Measurements from ENCODE around the gene PTRH1. TPM values are rescaled to one million over a fixed set of nuclear protein-coding genes. Genes with fewer than 3 reads are reported as not detected.

PTRH1 gene
- total and polyA plus RNA-seq, 10 of the 15 experiments (the other 5 are each of a cell fraction or from before 2014, with no cell fraction given) = 0.69 to 38.4 (median 10.2) TPM

DNA sequence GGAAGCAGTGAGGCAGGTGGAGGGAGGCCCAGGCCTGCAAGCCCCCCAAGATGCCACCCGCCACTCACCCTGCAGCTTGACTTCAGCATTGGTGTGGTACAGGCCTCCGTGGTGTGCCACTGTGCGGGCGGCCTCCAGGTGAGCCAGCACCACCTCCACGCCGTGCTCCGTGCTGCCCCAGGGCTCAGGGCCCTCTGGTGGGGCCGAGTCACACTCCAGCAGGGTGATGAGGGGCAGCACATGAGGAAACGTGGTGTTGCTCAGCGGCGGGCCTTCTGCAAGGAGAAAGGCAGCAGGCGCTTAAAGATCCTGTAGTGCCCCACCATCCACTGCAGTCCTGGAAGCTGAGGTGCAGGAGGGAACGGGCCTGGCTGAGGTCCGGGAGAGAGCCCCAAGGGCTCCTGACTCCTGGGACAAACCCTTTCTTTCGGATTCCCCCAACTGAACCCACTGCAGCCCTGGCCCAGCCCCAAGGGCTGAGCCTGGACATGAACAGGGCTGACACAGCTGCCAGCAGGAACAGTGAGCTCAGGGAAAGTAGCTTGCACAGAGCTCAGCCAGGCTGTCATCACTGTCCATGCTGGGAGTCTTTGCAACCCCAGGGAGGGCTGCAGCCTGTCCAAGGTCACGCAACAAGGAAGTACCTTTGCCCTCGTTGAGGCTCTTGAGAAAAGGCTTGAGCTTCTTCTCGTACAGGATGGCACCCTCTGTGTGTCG, 24.3 kb upstream of the PTRH1 start:
- no peak for FAIRE-seq
- RAD21 ChIA-PET (ENCODE audit: unreplicated experiment) = interaction anchor here (0.6 kb wide), 1 partner anchor 184 kb away, joined by 3 read pairs; no protein-coding TSS in a partner anchor
- no peak for DNase-seq (ENCODE audit: low read depth, low spot score)
- in situ Hi-C loops (cut with MboI) = loop anchor here (5.0 kb wide), 1 partner anchor 173 kb away; no protein-coding TSS in a partner anchor
- no peak overlapping the region for H3K27ac ChIP-seq (ENCODE audit: control insufficient read depth, insufficient read depth)
- intact Hi-C loops (cut with micrococcal nuclease; ENCODE audit: unreplicated experiment) = no loop called here
- H3K4me3 ChIP-seq = no peak overlapping the region
- H3K36me3 ChIP-seq (ENCODE audit: control insufficient read depth in 2 of 2, insufficient read depth in 2 of 2, low read length in 1 of 2) = peaks cover 9% of the 10 kb centered on the region in 2 experiments; a peak in 3 of 4 replicates
- POLR2A ChIA-PET = no interaction called here
- H3K9ac ChIP-seq (ENCODE audit: control insufficient read depth, insufficient read depth, low read length) = no peak overlapping the region
- no peak overlapping the region for H2AFZ ChIP-seq (ENCODE audit: control insufficient read depth, low read depth, low read length)
- CTCF ChIA-PET = interaction anchor here (0.8 to 1.3 kb wide), 2 partner anchors 31 to 130 kb away, joined by 3 read pairs; no protein-coding TSS in a partner anchor
- no peaks in the 10 kb centered on the region for H3K79me2 ChIP-seq (ENCODE audit: control insufficient read depth, insufficient read depth, low read length)
- H4K20me1 ChIP-seq (ENCODE audit: control insufficient read depth, insufficient read depth) = no peaks in the 10 kb centered on the region
- no peaks in the 10 kb centered on the region for H3K4me1 ChIP-seq (ENCODE audit: control insufficient read depth, insufficient read depth, low read length)
- SMC1A ChIA-PET (ENCODE audit: uncharacterized antibody, unreplicated experiment) = interaction anchor here (0.9 kb wide), 1 partner anchor 45 kb away, joined by 4 read pairs; the partner anchor contains the start of gene CDK9
- 96% methylated on average over 19 of the region's 19 CpGs for WGBS (ENCODE audit: insufficient coverage, insufficient replicate concordance, low lambda C conversion rate, missing lambda C conversion rate)
- BruUV-seq (replicated peaks) = no TSS peak
- H3K4me2 ChIP-seq (ENCODE audit: control insufficient read depth, insufficient read depth) = no peak overlapping the region
- no peaks in the 10 kb centered on the region for H3K27me3 ChIP-seq (replicated peaks in 1 of 2; ENCODE audit: control insufficient read depth in 2 of 2, insufficient read depth in 2 of 2, low read length in 1 of 2)
- no peaks in the 10 kb centered on the region for H3K9me3 ChIP-seq (replicated peaks; ENCODE audit: control insufficient read depth, insufficient read depth, low read length)
- no peak for ATAC-seq
- TF ChIP-seq, protein P1, sequence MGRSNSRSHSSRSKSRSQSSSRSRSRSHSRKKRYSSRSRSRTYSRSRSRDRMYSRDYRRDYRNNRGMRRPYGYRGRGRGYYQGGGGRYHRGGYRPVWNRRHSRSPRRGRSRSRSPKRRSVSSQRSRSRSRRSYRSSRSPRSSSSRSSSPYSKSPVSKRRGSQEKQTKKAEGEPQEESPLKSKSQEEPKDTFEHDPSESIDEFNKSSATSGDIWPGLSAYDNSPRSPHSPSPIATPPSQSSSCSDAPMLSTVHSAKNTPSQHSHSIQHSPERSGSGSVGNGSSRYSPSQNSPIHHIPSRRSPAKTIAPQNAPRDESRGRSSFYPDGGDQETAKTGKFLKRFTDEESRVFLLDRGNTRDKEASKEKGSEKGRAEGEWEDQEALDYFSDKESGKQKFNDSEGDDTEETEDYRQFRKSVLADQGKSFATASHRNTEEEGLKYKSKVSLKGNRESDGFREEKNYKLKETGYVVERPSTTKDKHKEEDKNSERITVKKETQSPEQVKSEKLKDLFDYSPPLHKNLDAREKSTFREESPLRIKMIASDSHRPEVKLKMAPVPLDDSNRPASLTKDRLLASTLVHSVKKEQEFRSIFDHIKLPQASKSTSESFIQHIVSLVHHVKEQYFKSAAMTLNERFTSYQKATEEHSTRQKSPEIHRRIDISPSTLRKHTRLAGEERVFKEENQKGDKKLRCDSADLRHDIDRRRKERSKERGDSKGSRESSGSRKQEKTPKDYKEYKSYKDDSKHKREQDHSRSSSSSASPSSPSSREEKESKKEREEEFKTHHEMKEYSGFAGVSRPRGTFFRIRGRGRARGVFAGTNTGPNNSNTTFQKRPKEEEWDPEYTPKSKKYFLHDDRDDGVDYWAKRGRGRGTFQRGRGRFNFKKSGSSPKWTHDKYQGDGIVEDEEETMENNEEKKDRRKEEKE (IDR thresholded peaks at IDR 0.05) = no peak
- no peak for TF ChIP-seq FOS (IDR thresholded peaks at IDR 0.05; ENCODE audit: borderline replicate concordance, extremely low read depth, insufficient read length)
- no peak for TF ChIP-seq SUZ12 (IDR thresholded peaks at IDR 0.05; ENCODE audit: unreplicated experiment)
- TF ChIP-seq NR2C2 (IDR thresholded peaks at IDR 0.05; ENCODE audit: borderline replicate concordance, control insufficient read depth, insufficient read length, low read depth) = no peak
- TF ChIP-seq ZNF274 (IDR thresholded peaks at IDR 0.05; ENCODE audit: insufficient read depth, insufficient read length) = no peak
- TF ChIP-seq MEF2A (IDR thresholded peaks at IDR 0.05; ENCODE audit: insufficient read depth, low read depth, low read length) = no peak
- TF ChIP-seq, protein P2, sequence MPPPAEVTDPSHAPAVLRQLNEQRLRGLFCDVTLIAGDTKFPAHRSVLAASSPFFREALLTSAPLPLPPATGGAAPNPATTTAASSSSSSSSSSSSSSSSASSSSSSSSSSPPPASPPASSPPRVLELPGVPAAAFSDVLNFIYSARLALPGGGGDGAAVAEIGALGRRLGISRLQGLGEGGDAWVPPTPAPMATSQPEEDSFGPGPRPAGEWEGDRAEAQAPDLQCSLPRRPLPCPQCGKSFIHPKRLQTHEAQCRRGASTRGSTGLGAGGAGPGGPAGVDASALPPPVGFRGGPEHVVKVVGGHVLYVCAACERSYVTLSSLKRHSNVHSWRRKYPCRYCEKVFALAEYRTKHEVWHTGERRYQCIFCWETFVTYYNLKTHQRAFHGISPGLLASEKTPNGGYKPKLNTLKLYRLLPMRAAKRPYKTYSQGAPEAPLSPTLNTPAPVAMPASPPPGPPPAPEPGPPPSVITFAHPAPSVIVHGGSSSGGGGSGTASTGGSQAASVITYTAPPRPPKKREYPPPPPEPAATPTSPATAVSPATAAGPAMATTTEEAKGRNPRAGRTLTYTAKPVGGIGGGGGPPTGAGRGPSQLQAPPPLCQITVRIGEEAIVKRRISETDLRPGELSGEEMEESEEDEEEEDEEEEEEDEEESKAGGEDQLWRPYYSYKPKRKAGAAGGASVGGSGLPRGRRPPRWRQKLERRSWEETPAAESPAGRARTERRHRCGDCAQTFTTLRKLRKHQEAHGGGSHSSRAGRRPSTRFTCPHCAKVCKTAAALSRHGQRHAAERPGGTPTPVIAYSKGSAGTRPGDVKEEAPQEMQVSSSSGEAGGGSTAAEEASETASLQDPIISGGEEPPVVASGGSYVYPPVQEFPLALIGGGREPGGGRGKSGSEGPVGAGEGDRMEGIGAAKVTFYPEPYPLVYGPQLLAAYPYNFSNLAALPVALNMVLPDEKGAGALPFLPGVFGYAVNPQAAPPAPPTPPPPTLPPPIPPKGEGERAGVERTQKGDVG (CRISPR knock-in tag; IDR thresholded peaks at IDR 0.05) = no peak
- TF ChIP-seq, protein P3, sequence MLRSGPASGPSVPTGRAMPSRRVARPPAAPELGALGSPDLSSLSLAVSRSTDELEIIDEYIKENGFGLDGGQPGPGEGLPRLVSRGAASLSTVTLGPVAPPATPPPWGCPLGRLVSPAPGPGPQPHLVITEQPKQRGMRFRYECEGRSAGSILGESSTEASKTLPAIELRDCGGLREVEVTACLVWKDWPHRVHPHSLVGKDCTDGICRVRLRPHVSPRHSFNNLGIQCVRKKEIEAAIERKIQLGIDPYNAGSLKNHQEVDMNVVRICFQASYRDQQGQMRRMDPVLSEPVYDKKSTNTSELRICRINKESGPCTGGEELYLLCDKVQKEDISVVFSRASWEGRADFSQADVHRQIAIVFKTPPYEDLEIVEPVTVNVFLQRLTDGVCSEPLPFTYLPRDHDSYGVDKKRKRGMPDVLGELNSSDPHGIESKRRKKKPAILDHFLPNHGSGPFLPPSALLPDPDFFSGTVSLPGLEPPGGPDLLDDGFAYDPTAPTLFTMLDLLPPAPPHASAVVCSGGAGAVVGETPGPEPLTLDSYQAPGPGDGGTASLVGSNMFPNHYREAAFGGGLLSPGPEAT (IDR thresholded peaks at IDR 0.05; ENCODE audit: low read depth) = no peak
- no peak for TF ChIP-seq MYC (IDR thresholded peaks at IDR 0.05; ENCODE audit: insufficient read depth, insufficient read length, insufficient replicate concordance, low read length, severe bottlenecking)
- TF ChIP-seq, protein P4, sequence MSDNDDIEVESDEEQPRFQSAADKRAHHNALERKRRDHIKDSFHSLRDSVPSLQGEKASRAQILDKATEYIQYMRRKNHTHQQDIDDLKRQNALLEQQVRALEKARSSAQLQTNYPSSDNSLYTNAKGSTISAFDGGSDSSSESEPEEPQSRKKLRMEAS (IDR thresholded peaks at IDR 0.05; ENCODE audit: low read depth, low read length) = no peak
- TF ChIP-seq ZZZ3 (IDR thresholded peaks at IDR 0.05; ENCODE audit: control insufficient read depth, insufficient read length, low read depth) = no peak
- no peak for TF ChIP-seq ZNF384 (IDR thresholded peaks at IDR 0.05; ENCODE audit: borderline replicate concordance, low read depth, low read length)
- TF ChIP-seq RCOR1 (conservative IDR thresholded peaks at IDR 0.05; ENCODE audit: low read depth, low read length) = no peak
- no peak for TF ChIP-seq PAX5 (IDR thresholded peaks at IDR 0.05; ENCODE audit: borderline replicate concordance, low read depth, low read length)
- TF ChIP-seq PAX8 (IDR thresholded peaks at IDR 0.05) = no peak

Data from GM12878 (cell line).